ENCODE measurements around the gene BSPRY.
A peak's percentile ranks its signal among the peaks of the same experiment; 100 is the strongest.

The BSPRY gene

DNA sequence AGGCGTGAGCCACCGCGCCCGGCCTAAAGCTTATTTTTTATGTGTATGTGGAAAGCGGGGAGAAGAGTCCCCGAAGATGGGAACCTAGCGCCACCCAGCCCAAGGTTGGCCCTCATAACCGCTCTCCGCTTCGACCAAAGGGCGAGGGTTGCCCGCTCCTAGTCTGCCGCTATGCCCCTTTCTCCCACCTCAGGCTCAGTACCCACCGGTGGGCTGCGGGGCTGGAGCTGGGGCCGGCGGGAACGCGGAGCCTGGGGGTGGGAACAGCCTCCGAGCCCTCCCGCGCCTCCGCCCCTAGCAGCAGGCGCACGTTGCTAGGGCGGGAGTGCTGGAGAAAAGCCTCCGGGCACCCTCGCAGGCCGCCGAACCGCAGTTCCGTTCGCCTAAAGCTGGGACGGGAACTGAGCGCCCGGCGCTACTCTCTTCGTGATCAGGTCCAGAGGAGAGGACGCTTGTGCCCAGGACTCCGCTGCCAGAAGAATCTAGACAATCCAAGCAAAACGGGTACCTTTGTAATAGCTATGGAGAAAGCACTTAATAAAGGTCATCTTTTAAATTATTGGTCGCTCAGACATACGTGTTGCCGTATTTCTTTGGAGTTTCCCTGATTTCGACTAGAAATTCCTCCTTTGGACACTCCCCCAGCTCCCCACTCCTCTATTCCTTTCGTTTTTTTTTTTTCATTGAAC is 9.2 kb upstream of the BSPRY start, which contains the start of gene WDR31:
Gene WDR31, minus strand, starts transcription at position 265 of the 689 bp plus-strand sequence. CDS start 8,253 bp downstream, outside the sequence.
- peak within 1 kb of the TSS; percentile 99 for H3K4me3 ChIP-seq (ENCODE audit: low read depth, low read length)
- no peak for TF ChIP-seq CTCF (IDR thresholded peaks at IDR 0.05; ENCODE audit: insufficient read depth, low read depth, low read length, missing control alignments)
- peak; percentile 92 for DNase-seq (ENCODE audit: low read depth)

- DNase-seq (ENCODE audit: low read depth), result no peak
- no peak overlapping the region for H3K4me3 ChIP-seq (ENCODE audit: low read depth, low read length)
- TF ChIP-seq CTCF (IDR thresholded peaks at IDR 0.05; ENCODE audit: insufficient read depth, low read depth, low read length, missing control alignments), result no peak
Observed at GRCh38 chr9:113341712-113342410, 7.5 kb upstream of the BSPRY start.

GRCh38 chr9:113343732-113344231 is 5.6 kb upstream of the BSPRY start:
- H3K4me3 ChIP-seq (ENCODE audit: low read depth, low read length), result no peak overlapping the region
- no peak for TF ChIP-seq CTCF (IDR thresholded peaks at IDR 0.05; ENCODE audit: insufficient read depth, low read depth, low read length, missing control alignments)
- no peak for DNase-seq (ENCODE audit: low read depth)

DNA sequence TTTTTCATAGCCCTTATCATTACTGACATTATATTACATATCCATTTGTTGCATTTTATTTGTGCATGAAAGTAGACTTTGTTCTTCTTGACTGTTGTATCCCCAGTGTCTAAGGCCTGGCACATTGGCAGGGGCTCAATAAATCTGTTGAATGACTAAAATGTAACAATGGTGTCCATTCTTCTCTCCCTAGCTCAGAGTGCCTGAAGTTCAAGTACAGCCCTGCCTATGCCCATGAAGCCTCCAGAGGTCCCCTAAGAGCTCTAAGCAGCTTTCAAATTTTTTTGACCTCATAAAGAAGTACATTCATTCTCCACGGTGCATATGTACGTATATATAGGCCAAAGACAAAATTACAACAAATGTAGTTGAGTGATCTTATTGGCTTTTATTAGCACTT is 4.2 kb upstream of the BSPRY start:
- no peak for TF ChIP-seq CTCF (IDR thresholded peaks at IDR 0.05; ENCODE audit: insufficient read depth, low read depth, low read length, missing control alignments)
- no peak for DNase-seq (ENCODE audit: low read depth)
- no peak overlapping the region for H3K4me3 ChIP-seq (ENCODE audit: low read depth, low read length)

DNA sequence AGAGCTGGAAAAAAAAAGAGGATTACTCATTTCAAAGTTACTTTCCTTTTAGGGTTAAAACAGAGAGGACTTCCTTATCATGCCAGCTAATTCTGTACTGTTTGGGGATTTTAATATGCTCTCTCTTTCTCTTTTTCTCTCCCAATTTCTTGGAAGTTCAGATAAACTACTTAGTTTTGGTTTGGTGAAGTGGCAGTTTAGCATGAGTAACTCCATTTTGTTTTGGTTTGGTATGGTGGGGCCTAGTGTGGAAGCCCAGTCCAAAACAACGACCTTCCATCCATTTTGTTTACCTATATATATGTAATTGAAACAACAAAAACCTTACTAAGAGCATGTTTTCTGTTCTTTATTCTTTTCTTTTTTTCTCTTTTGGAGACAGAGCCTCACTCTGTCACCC is 3.7 kb upstream of the BSPRY start:
- TF ChIP-seq CTCF (IDR thresholded peaks at IDR 0.05; ENCODE audit: insufficient read depth, low read depth, low read length, missing control alignments), result no peak
- DNase-seq (ENCODE audit: low read depth), result no peak

DNA sequence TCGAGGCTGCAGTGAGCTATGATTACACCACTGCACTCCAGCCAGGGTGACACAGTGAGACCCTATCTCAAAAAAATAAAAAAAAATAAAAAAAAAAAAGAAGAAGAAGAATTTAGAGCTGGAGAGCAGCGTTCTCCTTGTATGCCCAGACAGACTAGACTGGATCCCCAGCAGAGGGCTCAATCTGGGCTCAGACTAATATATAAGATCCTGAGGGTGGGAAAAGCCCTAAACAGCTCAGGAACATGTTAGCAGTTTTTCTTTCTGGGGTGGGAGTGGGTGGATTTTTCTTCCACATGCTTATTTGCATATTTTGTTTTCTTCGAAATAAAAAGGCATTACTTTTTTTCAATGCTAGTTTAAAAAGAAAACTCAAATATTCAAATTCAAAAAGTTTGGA is 904 bp upstream of the BSPRY start:
- no peak for DNase-seq (ENCODE audit: low read depth)

More for the DNA sequence above, 3.7 kb upstream of the BSPRY start:
- H3K4me3 ChIP-seq (ENCODE audit: low read depth, low read length), result no peak overlapping the region

More for the DNA sequence above, 904 bp upstream of the BSPRY start:
- H3K4me3 ChIP-seq (ENCODE audit: low read depth, low read length), result no peak overlapping the region
- no peak for TF ChIP-seq CTCF (IDR thresholded peaks at IDR 0.05; ENCODE audit: insufficient read depth, low read depth, low read length, missing control alignments)
